Measurements from ENCODE around the gene U2AF2.

The U2AF2 gene

GRCh38 chr19:55673465-55673864, 18.6 kb downstream of the U2AF2 start:
- DNase-seq (ENCODE audit: low read depth) = no peak
- Histone ChIP-seq H3K27me3 (replicated peaks; ENCODE audit: control insufficient read depth, insufficient read depth, low read length) (no peaks in the 10 kb centered on the region), H3K4me1 (ENCODE audit: control insufficient read depth, insufficient read depth, low read length) (peaks cover 32% of the 10 kb centered on the region), H3K9ac (ENCODE audit: low read length) (no peak overlapping the region), H3K9me3 (ENCODE audit: control insufficient read depth, low read length) (no peaks in the 10 kb centered on the region), H3K36me3 (ENCODE audit: control insufficient read depth, insufficient read depth, low read length, severe bottlenecking) (peaks cover 36% of the 10 kb centered on the region), H3K4me3 (ENCODE audit: low read length) (no peak overlapping the region)

- Histone ChIP-seq H3K9ac (ENCODE audit: low read length) (no peak overlapping the region), H3K36me3 (ENCODE audit: control insufficient read depth, insufficient read depth, low read length, severe bottlenecking) (peaks cover 36% of the 10 kb centered on the region), H3K4me3 (ENCODE audit: low read length) (no peak overlapping the region), H3K27me3 (replicated peaks; ENCODE audit: control insufficient read depth, insufficient read depth, low read length) (no peaks in the 10 kb centered on the region), H3K9me3 (ENCODE audit: control insufficient read depth, low read length) (no peaks in the 10 kb centered on the region), H3K4me1 (ENCODE audit: control insufficient read depth, insufficient read depth, low read length) (peaks cover 32% of the 10 kb centered on the region)
- no peak for DNase-seq (ENCODE audit: low read depth)
These were observed 19.1 kb downstream of the U2AF2 start for GRCh38 chr19:55673889-55674288.

- no peaks in the 10 kb centered on the region for H3K27me3 ChIP-seq (replicated peaks; ENCODE audit: control insufficient read depth, insufficient read depth, low read length)
- H3K4me1 ChIP-seq (ENCODE audit: control insufficient read depth, insufficient read depth, low read length) = peaks cover 32% of the 10 kb centered on the region
- H3K9me3 ChIP-seq (ENCODE audit: control insufficient read depth, low read length) = no peaks in the 10 kb centered on the region
- H3K4me3 ChIP-seq (ENCODE audit: low read length) = peak overlapping the region; percentile 99
- DNase-seq (ENCODE audit: low read depth) = no peak
- H3K9ac ChIP-seq (ENCODE audit: low read length) = peak overlapping the region; percentile 99
- H3K36me3 ChIP-seq (ENCODE audit: control insufficient read depth, insufficient read depth, low read length, severe bottlenecking) = peaks cover 36% of the 10 kb centered on the region
These were observed 19.6 kb downstream of the U2AF2 start for GRCh38 chr19:55674459-55674840.

GRCh38 chr19:55674841-55675660, 20.2 kb downstream of the U2AF2 start, which contains the start of gene EPN1:
Gene EPN1, plus strand, starts transcription at chr19:55675226. Its CDS starts 3,402 bp downstream, at chr19:55678628.
- Histone ChIP-seq H3K9me3 (ENCODE audit: control insufficient read depth, low read length) (no peaks in the 10 kb centered on the region), H3K4me3 (ENCODE audit: low read length) (peak within 1 kb of the TSS; percentile 99), H3K4me1 (ENCODE audit: control insufficient read depth, insufficient read depth, low read length) (peaks cover 34% of the 10 kb centered on the region), H3K36me3 (ENCODE audit: control insufficient read depth, insufficient read depth, low read length, severe bottlenecking) (peaks cover 33% of the 10 kb centered on the region), H3K9ac (ENCODE audit: low read length) (peak within 1 kb of the TSS; percentile 99), H3K27me3 (replicated peaks; ENCODE audit: control insufficient read depth, insufficient read depth, low read length) (no peaks in the 10 kb centered on the region)
- DNase-seq (ENCODE audit: low read depth) = peak; percentile 99

GRCh38 chr19:55675661-55676354, 21.0 kb downstream of the U2AF2 start:
- no peak for DNase-seq (ENCODE audit: low read depth)
- Histone ChIP-seq H3K36me3 (ENCODE audit: control insufficient read depth, insufficient read depth, low read length, severe bottlenecking) (peaks cover 25% of the 10 kb centered on the region), H3K9ac (ENCODE audit: low read length) (peak overlapping the region; percentile 99), H3K27me3 (replicated peaks; ENCODE audit: control insufficient read depth, insufficient read depth, low read length) (no peaks in the 10 kb centered on the region), H3K9me3 (ENCODE audit: control insufficient read depth, low read length) (no peaks in the 10 kb centered on the region), H3K4me3 (ENCODE audit: low read length) (peak overlapping the region; percentile 99), H3K4me1 (ENCODE audit: control insufficient read depth, insufficient read depth, low read length) (peaks cover 41% of the 10 kb centered on the region)

- DNase-seq (ENCODE audit: low read depth) = peak; percentile 15
- peaks cover 46% of the 10 kb centered on the region for H3K4me1 ChIP-seq (ENCODE audit: control insufficient read depth, insufficient read depth, low read length)
- H3K36me3 ChIP-seq (ENCODE audit: control insufficient read depth, insufficient read depth, low read length, severe bottlenecking) = peaks cover 24% of the 10 kb centered on the region
These were observed 21.5 kb downstream of the U2AF2 start for GRCh38 chr19:55676383-55676782.

GRCh38 chr19:55676889-55677505, 22.2 kb downstream of the U2AF2 start:
- Histone ChIP-seq H3K9ac (ENCODE audit: low read length) (peak overlapping the region; percentile 99), H3K27me3 (replicated peaks; ENCODE audit: control insufficient read depth, insufficient read depth, low read length) (no peaks in the 10 kb centered on the region), H3K36me3 (ENCODE audit: control insufficient read depth, insufficient read depth, low read length, severe bottlenecking) (peaks cover 25% of the 10 kb centered on the region), H3K4me3 (ENCODE audit: low read length) (peak overlapping the region; percentile 99), H3K4me1 (ENCODE audit: control insufficient read depth, insufficient read depth, low read length) (peaks cover 52% of the 10 kb centered on the region), H3K9me3 (ENCODE audit: control insufficient read depth, low read length) (no peaks in the 10 kb centered on the region)
- no peak for DNase-seq (ENCODE audit: low read depth)

More at GRCh38 chr19:55676383-55676782, 21.5 kb downstream of the U2AF2 start:
- H3K27me3 ChIP-seq (replicated peaks; ENCODE audit: control insufficient read depth, insufficient read depth, low read length) = no peaks in the 10 kb centered on the region
- peak overlapping the region; percentile 99 for H3K4me3 ChIP-seq (ENCODE audit: low read length)
- H3K9ac ChIP-seq (ENCODE audit: low read length) = peak overlapping the region; percentile 99
- H3K9me3 ChIP-seq (ENCODE audit: control insufficient read depth, low read length) = no peaks in the 10 kb centered on the region

- H3K27me3 ChIP-seq (replicated peaks; ENCODE audit: control insufficient read depth, insufficient read depth, low read length) = no peaks in the 10 kb centered on the region
- H3K4me1 ChIP-seq (ENCODE audit: control insufficient read depth, insufficient read depth, low read length) = peaks cover 53% of the 10 kb centered on the region
- no peak overlapping the region for H3K4me3 ChIP-seq (ENCODE audit: low read length)
- H3K36me3 ChIP-seq (ENCODE audit: control insufficient read depth, insufficient read depth, low read length, severe bottlenecking) = peaks cover 28% of the 10 kb centered on the region
- peak overlapping the region; percentile 13 for H3K9ac ChIP-seq (ENCODE audit: low read length)
- no peak for DNase-seq (ENCODE audit: low read depth)
- no peaks in the 10 kb centered on the region for H3K9me3 ChIP-seq (ENCODE audit: control insufficient read depth, low read length)
These were observed 22.8 kb downstream of the U2AF2 start for GRCh38 chr19:55677572-55678028.

- no peak for DNase-seq (ENCODE audit: low read depth)
- Histone ChIP-seq H3K36me3 (ENCODE audit: control insufficient read depth, insufficient read depth, low read length, severe bottlenecking) (peaks cover 27% of the 10 kb centered on the region), H3K9me3 (ENCODE audit: control insufficient read depth, low read length) (no peaks in the 10 kb centered on the region), H3K27me3 (replicated peaks; ENCODE audit: control insufficient read depth, insufficient read depth, low read length) (no peaks in the 10 kb centered on the region), H3K4me1 (ENCODE audit: control insufficient read depth, insufficient read depth, low read length) (peaks cover 53% of the 10 kb centered on the region), H3K4me3 (ENCODE audit: low read length) (no peak overlapping the region), H3K9ac (ENCODE audit: low read length) (peak overlapping the region; percentile 13)
These were observed 23.4 kb downstream of the U2AF2 start for GRCh38 chr19:55678121-55678671.

- Histone ChIP-seq H3K9ac (ENCODE audit: low read length) (no peak overlapping the region), H3K36me3 (ENCODE audit: control insufficient read depth, insufficient read depth, low read length, severe bottlenecking) (peaks cover 34% of the 10 kb centered on the region), H3K4me1 (ENCODE audit: control insufficient read depth, insufficient read depth, low read length) (peaks cover 49% of the 10 kb centered on the region), H3K9me3 (ENCODE audit: control insufficient read depth, low read length) (no peaks in the 10 kb centered on the region), H3K27me3 (replicated peaks; ENCODE audit: control insufficient read depth, insufficient read depth, low read length) (no peaks in the 10 kb centered on the region), H3K4me3 (ENCODE audit: low read length) (no peak overlapping the region)
- DNase-seq (ENCODE audit: low read depth) = no peak
These were observed 24.8 kb downstream of the U2AF2 start for GRCh38 chr19:55679343-55680257.

Data from adipocyte (in vitro differentiated cells).